Coronary artery (tissue), 2 donors: ENCODE data around the gene IER5.

Experiments
- DNase-seq: peaks from one replicate; pipeline ENCODE4 v3.0.0-alpha.2; 2017; ENCODE audit warnings: low spot score
- H3K27ac ChIP-seq, 2 donors: fragments of 200-600 bp; sonication (generic); one replicate each; pipeline ENCODE4 v1.5.1; 2016 to 2019
- H3K4me3 ChIP-seq: fragments of 200-600 bp; sonication (generic); 2 replicates; pipeline ENCODE4 v1.5.1; 2016; ENCODE audit warnings: mild to moderate bottlenecking, moderate library complexity
- CTCF ChIP-seq: fragments of 200-600 bp; sonication (generic); IDR thresholded peaks from one replicate; pipeline ENCODE4 v1.5.1; 2019; ENCODE audit warnings: antibody characterized with exemption

IER5 gene

DNA sequence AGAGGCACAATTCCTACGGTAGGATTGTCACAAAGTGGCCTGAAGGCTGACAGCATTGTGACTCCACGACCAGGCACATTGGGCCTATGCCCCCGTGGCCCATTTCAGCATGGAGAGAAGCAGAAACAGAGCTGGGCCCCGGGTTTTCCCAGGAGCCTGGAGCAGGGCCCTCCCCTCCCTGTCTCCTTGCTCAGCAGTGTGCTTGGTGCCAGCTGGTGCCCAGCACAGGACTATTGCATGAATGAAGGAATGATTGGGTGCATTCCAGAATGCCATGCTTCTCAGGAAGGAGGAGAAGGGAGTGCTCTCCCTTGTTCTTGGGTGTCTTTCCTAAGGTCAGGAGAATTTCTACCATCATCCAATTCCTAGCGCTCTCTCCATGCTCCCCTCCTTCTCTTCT, 33.7 kb downstream of the IER5 start:
- DNase-seq, result no peak
- Histone ChIP-seq H3K27ac (no peak overlapping the region), H3K4me3 (no peak overlapping the region)
- no peak for TF ChIP-seq CTCF

GRCh38 chr1:181123173-181123572, 34.7 kb downstream of the IER5 start:
- Histone ChIP-seq H3K4me3 (no peak overlapping the region), H3K27ac (no peak overlapping the region)
- no peak for DNase-seq
- TF ChIP-seq CTCF, result no peak

- H3K27ac ChIP-seq, result peak overlapping the region in 1 of 2 donors; percentile 21
- no peak overlapping the region for H3K4me3 ChIP-seq
- DNase-seq, result no peak
- no peak for TF ChIP-seq CTCF
Observed at GRCh38 chr1:181124291-181124751, 35.8 kb downstream of the IER5 start.

DNA sequence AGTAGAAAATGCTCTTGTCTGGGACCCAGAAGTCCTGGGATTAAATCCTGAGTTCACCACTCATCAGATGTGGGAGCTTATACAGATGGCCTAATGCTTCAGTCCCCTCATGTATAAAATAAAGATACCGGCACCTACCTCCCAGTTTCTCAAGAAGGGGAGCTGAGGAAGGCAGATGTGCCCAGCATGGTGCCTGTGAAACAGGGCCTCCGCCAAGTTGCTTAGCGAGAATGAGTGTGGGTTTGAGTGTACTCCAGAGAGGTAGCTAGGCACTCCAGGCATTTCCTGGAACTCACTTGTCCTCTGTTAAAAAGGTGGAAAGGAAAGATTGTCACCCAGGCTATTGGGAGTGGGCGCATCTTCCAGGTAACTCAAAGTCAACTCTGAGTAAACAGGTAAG, 37.8 kb downstream of the IER5 start:
- no peak for DNase-seq
- Histone ChIP-seq H3K27ac (no peak overlapping the region), H3K4me3 (no peak overlapping the region)
- no peak for TF ChIP-seq CTCF

DNA sequence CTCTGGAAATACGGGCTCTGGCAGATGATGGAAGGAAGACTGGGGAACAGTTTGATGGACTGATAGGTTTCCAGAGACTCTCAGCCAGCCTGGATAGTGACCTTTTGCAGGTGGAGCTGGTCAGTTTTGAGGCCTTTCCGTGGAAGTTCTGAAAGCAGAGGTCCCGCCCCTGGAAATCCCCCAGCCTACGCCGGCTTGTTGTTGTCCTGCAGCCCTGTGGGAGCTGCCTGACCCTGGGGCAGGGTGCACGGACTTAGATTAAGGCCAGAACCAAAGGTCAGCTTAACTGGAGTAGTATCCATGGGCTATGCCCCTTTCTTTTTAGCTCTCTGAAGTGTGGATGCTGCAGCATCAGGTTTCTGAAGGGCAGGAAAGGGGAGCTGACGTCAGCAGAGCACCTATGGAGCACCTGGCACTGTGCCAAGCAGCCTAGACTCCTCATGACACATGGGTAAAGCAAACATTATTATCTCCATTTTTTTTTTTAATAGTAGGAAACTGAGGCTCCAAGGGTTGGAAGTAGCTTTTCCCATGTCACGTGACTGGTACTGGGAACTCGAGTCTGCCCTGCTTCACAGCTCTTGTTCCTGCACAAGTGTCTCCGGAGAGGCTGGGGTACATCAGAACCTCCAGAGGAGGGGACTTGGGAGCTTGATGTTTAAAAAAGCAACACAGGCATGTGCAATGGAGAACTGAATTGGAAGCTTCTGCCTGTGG, 38.5 kb downstream of the IER5 start:
- H3K4me3 ChIP-seq, result no peak overlapping the region
- TF ChIP-seq CTCF, result no peak
- no peak for DNase-seq
- no peak overlapping the region for H3K27ac ChIP-seq

DNA sequence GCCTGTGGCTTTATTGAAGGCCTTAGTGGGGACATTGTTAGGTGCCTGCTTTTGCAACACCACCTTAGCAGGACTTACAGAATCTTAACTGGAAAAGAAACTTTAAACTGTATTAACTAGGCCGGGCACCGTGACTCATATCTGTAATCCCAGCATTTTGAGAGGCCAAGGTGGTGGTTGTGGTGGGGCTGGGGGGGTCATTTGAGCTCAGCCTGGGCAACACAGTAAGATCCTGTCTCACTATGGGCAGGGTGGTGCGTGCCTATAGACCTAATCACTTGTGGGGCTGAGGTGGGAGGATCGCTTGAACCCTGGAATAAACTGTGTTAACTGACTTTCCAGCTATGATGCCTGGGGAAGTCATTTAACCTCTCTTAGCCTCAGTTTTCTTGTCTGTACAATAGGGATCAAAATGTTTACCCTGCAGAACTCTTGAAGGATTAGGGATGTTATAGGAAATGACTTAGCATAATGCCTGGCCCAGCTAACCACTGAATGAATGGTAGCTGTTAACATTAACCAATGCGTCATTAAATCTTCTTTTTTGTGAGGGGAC, 39.5 kb downstream of the IER5 start:
- H3K4me3 ChIP-seq, result no peak overlapping the region
- peak overlapping the region in 1 of 2 donors; percentile 74 for H3K27ac ChIP-seq
- TF ChIP-seq CTCF, result no peak
- no peak for DNase-seq
